Measurements from ENCODE around the gene TRIM9.
"Not testable (repeated sequence)": the region's sequence is repeated elsewhere in the genome, so short reads cannot be mapped to it uniquely, and the experiment has no call there.

TRIM9 gene

DNA sequence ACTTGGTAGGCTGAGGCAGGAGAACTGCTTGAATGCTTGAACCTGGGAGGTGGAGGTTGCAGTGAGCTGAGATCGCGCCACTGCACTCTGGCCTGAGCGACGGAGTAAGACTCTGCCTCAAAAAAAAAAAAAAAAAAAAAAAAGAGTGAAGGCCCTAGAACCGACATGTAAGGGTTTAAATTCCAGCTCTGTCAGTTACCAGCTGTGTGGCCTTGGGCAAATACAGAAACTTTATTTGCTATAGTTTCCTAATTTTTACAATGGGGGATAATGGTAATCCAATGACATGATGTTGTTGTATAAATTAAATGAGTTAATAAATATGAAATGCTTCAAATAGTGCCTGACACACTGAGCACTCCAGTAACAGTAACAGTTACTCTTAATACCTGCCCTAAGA, 131.0 kb downstream of the TRIM9 start:
- DNase-seq (no peak), ATAC-seq (replicated peaks) (no peak)
- Mint-ChIP-seq H3K4me3 (no peak overlapping the region), H3K9me3 (no peaks in the 10 kb centered on the region), H3K27me3 (peaks cover 5 to 6% of the 10 kb centered on the region in 2 donors), H3K36me3 (no peaks in the 10 kb centered on the region), H3K4me1 (no peaks in the 10 kb centered on the region), H3K27ac (no peak overlapping the region)

DNA sequence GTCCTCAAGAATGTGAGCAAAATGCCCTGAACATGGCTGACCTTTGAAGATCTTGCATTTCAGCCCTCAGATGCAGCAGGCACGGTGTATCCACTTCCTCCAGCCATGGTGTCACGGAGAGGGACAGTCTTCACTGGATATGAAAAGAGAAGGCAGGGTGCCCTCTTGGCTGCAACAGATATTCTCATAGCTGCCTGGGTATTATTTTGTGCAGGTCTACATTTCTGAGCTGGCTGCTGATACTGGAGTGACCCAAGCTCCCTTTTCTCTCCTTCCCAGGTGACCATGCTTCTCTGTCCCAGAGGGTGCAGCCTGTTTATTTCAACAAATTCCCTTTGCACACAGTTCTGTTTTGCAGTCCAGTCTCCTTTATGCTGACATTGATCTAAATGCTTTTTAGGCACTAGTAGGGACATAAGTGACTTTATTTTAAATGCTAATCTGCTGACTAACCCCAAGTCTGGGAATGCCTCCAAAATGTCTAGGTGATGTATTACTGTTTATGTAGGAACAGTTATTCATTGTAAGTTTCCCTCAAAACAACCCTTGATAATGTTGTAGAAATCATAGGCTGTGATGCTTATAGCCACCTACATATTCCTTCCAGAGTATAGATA, 133.2 kb downstream of the TRIM9 start:
- no peak for ATAC-seq (replicated peaks)
- no peak for DNase-seq
- Mint-ChIP-seq H3K9me3 (no peaks in the 10 kb centered on the region), H3K4me1 (no peaks in the 10 kb centered on the region), H3K27me3 (peaks cover 5 to 6% of the 10 kb centered on the region in 2 donors), H3K4me3 (no peak overlapping the region), H3K27ac (no peak overlapping the region), H3K36me3 (no peaks in the 10 kb centered on the region)

DNA sequence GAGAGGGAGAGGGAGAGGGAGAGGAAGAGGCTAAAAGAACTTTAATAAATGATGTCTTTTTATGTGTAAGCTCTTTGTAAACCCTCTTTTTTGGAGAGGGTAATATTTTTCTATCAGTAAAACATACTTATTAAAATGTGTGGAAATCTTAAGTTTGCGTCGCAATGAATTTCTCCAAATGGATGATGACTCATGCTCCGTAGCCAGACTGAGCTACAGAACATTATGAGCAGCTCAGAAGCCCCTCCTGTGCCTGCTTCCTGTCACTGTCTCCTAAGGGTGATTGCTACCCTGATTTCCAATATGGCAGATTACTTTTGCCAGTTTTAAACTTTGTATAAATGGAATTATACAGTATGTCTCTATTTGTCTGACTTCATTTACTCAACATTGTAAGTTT, 137.6 kb downstream of the TRIM9 start:
- ATAC-seq (replicated peaks) (no peak), DNase-seq (no peak)
- no peak overlapping the region for H3K4me3 Mint-ChIP-seq
- H3K27ac Mint-ChIP-seq: no peak overlapping the region
- no peaks in the 10 kb centered on the region for H3K36me3 Mint-ChIP-seq
- H3K27me3 Mint-ChIP-seq: peaks cover 5 to 6% of the 10 kb centered on the region in 2 donors
- no peaks in the 10 kb centered on the region for H3K9me3 Mint-ChIP-seq
- peaks cover 6 to 7% of the 10 kb centered on the region in 2 donors for H3K4me1 Mint-ChIP-seq

DNA sequence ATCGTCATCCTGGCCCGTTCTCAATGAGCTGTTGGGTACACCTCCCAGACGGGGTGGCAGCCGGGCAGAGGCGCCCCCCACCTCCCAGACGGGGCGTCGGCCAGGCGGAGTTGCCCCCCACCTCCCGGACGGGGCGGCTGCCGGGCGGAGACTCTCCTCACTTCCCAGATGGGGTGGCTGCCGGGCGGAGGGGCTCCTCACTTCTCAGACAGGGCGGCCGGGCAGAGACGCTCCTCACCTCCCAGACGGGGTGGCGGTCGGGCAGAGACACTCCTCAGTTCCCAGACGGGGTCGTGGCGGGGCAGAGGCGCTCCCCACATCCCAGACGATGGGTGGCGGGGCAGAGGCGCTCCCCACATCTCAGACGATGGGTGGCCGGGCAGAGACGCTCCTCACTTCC, 138.5 kb downstream of the TRIM9 start:
- H3K9me3 Mint-ChIP-seq; H3K27me3 Mint-ChIP-seq; H3K27ac Mint-ChIP-seq; ATAC-seq (replicated peaks); H3K36me3 Mint-ChIP-seq; H3K4me1 Mint-ChIP-seq; DNase-seq; H3K4me3 Mint-ChIP-seq: not testable (repeated sequence)

DNA sequence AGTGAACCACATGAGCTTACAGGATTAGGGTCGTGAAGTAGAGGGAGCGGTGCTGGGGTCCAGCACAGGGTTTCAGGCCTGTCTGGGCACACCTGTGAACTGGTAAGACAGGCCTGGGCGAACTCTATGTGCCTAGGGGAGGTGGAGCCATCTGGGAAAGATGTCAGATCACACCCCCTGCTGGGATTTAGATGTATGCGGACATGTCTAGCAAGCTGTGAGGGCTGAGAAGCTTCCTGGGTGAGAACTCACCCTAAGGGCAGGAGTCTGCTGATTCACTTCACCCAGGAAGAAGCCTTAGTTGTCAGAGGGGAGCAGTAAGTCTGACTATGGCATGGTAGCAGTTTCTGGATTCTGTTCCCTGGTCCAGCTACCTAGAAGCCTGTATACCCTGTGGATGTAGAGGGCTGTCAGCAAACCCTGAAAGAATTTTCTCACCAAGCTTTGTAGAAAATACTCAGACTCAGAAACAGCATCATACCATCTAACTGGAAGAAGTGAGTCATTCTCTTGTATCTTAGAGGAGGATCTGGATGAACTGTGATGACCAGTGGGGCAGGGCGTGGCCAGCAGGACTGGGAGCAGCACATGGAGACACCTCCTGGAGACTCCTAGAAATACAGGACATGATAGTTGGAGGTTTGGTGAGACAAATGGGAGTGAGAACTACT, 139.4 kb downstream of the TRIM9 start:
- DNase-seq: no peak
- peak overlapping the region; percentile 26 for H3K27ac Mint-ChIP-seq
- no peaks in the 10 kb centered on the region for H3K27me3 Mint-ChIP-seq
- no peak overlapping the region for H3K4me3 Mint-ChIP-seq
- peaks cover 6 to 7% of the 10 kb centered on the region in 2 donors for H3K4me1 Mint-ChIP-seq
- no peaks in the 10 kb centered on the region for H3K36me3 Mint-ChIP-seq
- no peaks in the 10 kb centered on the region for H3K9me3 Mint-ChIP-seq
- ATAC-seq (replicated peaks): peak; percentile 60 to 92

DNA sequence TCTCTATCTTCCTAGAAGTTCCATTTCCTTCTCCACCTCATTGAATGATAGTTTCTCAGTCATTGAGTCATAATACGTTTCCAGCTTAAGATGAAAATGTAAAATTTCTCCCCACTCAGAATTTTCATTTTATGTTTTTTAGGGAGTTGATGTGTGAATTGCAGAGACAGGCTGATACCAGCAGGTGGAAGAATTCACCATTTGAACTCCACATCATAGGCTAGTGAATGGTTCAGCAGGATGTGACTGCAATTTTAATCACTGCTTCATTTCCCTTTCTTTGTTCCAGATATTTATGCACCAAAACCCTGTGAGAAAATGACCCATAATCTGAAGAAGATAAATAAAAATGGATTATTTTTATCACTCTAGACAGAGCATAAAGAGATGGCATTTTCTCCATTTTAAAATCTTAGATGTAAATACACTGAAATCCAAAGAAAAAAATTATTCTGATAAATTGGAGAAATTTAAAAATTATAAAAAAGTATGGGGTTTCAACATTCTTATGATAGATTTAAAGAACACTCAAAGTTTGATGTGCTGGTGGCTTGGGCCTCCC, 140.0 kb downstream of the TRIM9 start:
- no peaks in the 10 kb centered on the region for H3K9me3 Mint-ChIP-seq
- ATAC-seq (replicated peaks) (peak; percentile 46 to 54), DNase-seq (no peak)
- no peak overlapping the region for H3K27ac Mint-ChIP-seq
- peaks cover 6 to 7% of the 10 kb centered on the region in 2 donors for H3K4me1 Mint-ChIP-seq
- no peaks in the 10 kb centered on the region for H3K27me3 Mint-ChIP-seq
- no peak overlapping the region for H3K4me3 Mint-ChIP-seq
- no peaks in the 10 kb centered on the region for H3K36me3 Mint-ChIP-seq

DNA sequence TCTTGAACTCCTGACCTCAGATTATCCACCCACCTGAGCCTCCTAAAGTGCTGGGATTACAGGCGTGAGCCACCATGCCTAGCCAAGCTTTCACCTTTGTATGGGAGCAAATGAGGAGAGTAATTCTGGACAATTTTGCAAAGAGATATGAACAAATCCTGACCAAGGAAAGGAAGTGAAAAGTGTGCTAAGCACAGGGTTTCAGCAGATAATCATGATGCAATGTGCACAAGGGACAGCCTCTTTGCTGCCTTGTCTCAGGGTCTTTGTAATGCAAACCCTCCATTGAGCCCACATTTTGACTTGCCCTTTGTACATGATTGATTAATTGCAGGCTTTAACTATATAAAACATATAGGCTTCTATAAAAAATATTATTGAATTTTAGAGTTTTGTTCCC, 141.4 kb downstream of the TRIM9 start:
- no peaks in the 10 kb centered on the region for H3K27me3 Mint-ChIP-seq
- DNase-seq: no peak
- ATAC-seq (replicated peaks): no peak
- H3K36me3 Mint-ChIP-seq: no peaks in the 10 kb centered on the region
- no peak overlapping the region for H3K27ac Mint-ChIP-seq
- peaks cover 6 to 7% of the 10 kb centered on the region in 2 donors for H3K4me1 Mint-ChIP-seq
- H3K4me3 Mint-ChIP-seq: no peak overlapping the region
- no peaks in the 10 kb centered on the region for H3K9me3 Mint-ChIP-seq

DNA sequence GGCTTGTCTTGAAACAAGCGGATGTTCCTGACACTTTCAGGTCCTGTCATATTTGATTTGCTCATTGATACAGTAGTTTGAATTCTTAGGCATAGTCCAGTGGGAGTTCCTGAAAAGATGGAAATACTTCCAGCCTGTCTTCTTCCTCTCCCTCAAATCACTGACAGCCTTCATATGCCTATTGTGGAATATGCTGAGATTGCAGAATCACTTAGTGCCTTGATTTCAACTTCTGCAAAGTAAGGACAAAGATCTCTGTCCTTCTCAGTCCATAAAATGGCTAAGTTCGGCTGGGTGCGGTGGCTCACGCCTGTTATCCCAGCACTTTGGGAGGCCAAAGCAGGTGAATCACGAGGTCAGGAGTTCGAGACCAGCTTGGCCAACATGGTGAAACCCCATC, 143.9 kb downstream of the TRIM9 start:
- peaks cover 6 to 7% of the 10 kb centered on the region in 2 donors for H3K4me1 Mint-ChIP-seq
- ATAC-seq (replicated peaks) (no peak), DNase-seq (no peak)
- H3K9me3 Mint-ChIP-seq: no peaks in the 10 kb centered on the region
- H3K27ac Mint-ChIP-seq: no peak overlapping the region
- H3K36me3 Mint-ChIP-seq: no peaks in the 10 kb centered on the region
- no peak overlapping the region for H3K4me3 Mint-ChIP-seq
- no peaks in the 10 kb centered on the region for H3K27me3 Mint-ChIP-seq

DNA sequence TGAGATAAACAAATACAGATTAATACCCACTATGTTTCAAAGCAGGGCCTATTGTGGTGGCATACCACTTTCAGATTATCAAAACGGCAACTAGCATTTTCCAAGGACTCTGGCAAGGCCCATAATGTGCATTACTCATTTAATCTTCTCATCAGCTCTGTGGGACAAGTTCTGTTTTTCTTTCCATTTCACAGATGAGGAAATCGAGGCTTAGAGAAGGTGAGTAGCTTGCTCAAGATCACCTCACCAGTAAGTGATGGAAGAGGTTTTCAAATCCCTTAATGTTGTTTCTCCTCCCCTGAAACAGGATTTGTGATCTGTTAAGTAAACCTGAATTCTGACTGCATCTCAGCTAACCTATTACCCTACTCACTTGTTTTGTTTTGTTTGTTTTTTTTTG, 146.7 kb downstream of the TRIM9 start:
- Mint-ChIP-seq H3K36me3 (peaks cover 0 to under 1% of the 10 kb centered on the region in 2 donors), H3K27ac (no peak overlapping the region), H3K9me3 (no peaks in the 10 kb centered on the region), H3K4me1 (peaks cover 8 to 17% of the 10 kb centered on the region in 2 donors), H3K27me3 (peaks cover 10% of the 10 kb centered on the region in 2 donors), H3K4me3 (no peak overlapping the region)
- ATAC-seq (replicated peaks): no peak
- no peak for DNase-seq

DNA sequence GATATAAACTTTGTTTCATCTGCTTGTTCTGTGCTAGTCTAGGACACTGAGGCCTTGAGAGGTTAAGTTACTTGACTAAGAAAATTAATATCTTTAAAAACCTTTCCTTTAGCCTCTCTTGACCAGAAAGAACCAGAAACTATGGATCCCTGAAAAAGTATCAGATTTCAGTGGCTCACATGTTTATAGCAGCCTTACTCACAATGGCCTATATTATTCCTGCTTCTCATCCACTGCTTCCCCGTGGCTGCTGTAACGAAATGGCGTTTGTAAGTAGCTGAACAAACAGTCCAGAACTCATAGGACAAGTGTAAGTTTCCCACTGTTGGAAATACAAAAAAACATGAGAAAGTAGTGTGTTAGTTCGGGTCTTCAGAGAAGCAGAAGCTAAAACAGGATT, 147.5 kb downstream of the TRIM9 start:
- Mint-ChIP-seq H3K4me3 (no peak overlapping the region), H3K9me3 (no peaks in the 10 kb centered on the region), H3K4me1 (peaks cover 10 to 20% of the 10 kb centered on the region in 2 donors), H3K27ac (no peak overlapping the region), H3K27me3 (peaks cover 14 to 16% of the 10 kb centered on the region in 2 donors), H3K36me3 (peaks cover 0 to 2% of the 10 kb centered on the region in 2 donors)
- no peak for ATAC-seq (replicated peaks)
- no peak for DNase-seq

DNA sequence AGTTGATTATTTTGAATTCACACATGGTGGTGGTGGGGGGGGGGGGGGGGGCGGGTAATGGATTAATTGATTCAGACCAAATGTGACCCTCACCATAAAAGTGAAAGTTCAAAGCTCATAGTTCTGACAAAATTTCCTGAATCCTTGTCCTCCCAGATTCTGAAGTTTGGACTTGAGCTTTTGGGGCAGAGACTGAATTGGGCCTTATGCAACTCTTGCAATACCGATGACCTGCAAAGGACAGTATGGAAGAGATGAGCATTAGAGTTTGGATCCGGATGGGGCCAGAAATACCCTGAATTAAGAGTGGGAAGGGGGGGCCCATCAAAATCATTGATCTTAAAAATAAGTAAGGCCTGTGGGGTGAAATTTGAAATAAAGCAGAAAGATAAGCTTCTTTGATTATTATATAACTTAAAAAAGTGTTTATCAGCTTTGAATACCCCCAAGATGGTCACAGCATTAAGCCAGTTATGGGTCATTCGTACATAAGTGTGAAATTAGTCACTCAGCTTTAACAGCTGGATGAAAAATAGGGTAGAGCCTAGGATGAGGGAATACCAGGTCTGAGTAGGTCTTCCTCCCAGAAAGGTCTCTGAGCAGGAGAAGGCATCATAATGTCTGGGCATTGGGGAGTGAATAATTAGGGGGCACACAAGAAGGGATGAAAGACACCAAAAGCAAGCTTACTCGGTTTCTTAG, 148.5 kb downstream of the TRIM9 start:
- DNase-seq (no peak), ATAC-seq (replicated peaks) (no peak)
- no peak overlapping the region for H3K4me3 Mint-ChIP-seq
- peaks cover 10 to 20% of the 10 kb centered on the region in 2 donors for H3K4me1 Mint-ChIP-seq
- H3K27ac Mint-ChIP-seq: no peak overlapping the region
- peaks cover 0 to 3% of the 10 kb centered on the region in 2 donors for H3K9me3 Mint-ChIP-seq
- peaks cover 0 to 2% of the 10 kb centered on the region in 2 donors for H3K36me3 Mint-ChIP-seq
- peaks cover 21 to 27% of the 10 kb centered on the region in 2 donors for H3K27me3 Mint-ChIP-seq

DNA sequence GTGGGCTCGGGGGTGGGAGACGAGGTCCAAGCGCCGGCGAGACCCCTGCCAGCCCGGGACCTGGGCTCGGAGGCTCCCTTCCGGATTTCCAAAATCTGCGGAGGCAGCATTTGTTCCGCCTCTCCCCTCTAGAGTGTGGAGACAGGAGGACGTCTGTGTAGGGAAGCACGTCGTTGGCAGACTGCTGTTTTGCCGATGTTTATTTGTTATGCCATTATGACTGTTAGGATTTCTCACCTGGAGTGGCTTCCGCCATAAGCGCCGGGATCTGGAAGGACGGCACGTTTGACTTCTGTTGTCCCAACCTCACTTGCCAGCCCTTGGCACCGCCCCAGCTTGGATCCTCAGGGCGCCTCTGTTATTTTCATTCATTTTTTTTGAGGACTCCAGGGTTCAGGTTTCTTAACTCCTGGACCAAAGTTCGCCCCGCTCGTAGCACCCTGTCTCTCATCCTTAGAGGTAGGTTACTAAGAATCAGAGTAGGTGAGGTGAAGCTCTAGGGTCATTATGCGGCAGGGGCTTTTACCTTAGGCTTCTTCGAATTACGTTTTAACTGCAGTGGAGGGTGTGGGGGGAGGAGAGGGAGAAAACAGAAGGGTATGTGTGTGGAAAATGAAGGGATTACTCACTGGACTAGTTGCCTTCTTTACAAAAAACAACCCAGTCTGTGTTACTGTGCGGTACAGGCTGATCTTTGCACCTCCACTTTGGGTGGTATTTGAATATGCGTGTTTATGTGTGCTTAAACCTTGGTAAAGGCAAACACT, 150.1 kb downstream of the TRIM9 start:
- H3K4me1 Mint-ChIP-seq: peaks cover 10 to 20% of the 10 kb centered on the region in 2 donors
- peaks cover 29 to 34% of the 10 kb centered on the region in 2 donors for H3K27me3 Mint-ChIP-seq
- peaks cover 0 to 2% of the 10 kb centered on the region in 2 donors for H3K36me3 Mint-ChIP-seq
- ATAC-seq (replicated peaks) (peak; percentile 42 to 53), DNase-seq (no peak)
- H3K4me3 Mint-ChIP-seq: peak overlapping the region; percentile 88
- H3K9me3 Mint-ChIP-seq: peaks cover 0 to 3% of the 10 kb centered on the region in 2 donors
- H3K27ac Mint-ChIP-seq: peak overlapping the region; percentile 80

DNA sequence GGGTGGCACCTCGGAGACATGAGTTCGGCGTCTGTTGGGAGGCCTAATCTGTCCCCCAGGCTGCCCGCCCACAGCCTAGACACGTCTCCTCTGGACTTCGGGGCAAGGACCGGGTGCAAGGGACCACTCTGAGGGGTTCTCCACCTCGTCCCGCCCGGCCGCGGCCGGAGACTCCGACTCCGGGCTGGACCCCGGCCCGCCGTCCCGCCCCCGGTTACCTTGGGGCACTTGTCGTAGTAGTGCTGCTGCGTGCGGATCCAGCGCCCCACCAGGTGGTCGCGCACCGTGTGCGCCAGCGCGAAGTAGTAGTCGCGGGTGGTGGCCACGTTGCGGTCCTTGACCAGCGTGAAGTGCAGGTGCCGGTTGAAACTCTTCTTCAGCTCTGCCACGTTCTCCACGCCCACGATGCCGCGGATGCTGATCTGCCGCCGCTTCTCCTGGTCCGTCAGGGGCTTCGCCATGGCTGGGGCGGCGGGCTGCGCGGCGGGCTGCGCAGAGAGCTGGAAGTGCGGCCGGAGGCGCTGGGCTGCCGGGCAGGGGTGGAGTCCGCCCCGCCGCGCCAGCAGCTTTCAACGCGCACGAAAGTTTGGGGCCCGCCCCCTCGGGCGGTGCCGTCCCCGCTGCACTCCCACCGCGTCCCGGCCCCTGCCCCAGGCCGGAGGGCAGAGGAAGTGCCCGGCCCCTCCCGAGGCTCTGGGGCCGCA, 150.8 kb downstream of the TRIM9 start, which contains the start of gene PYGL:
PYGL (minus strand) TSS at position 541 of the 704 bp plus-strand sequence; CDS start at position 461, 80 bp downstream.
- peak within 1 kb of the TSS; percentile 80 for H3K27ac Mint-ChIP-seq
- H3K9me3 Mint-ChIP-seq: peaks cover 0 to 3% of the 10 kb centered on the region in 2 donors
- peaks cover 10 to 20% of the 10 kb centered on the region in 2 donors for H3K4me1 Mint-ChIP-seq
- peaks cover 34% of the 10 kb centered on the region in 2 donors for H3K27me3 Mint-ChIP-seq
- peak within 1 kb of the TSS; percentile 88 for H3K4me3 Mint-ChIP-seq
- peak; percentile 86 to 87 for ATAC-seq (replicated peaks)
- H3K36me3 Mint-ChIP-seq: peaks cover 0 to 2% of the 10 kb centered on the region in 2 donors
- peak; percentile 18 for DNase-seq
